ENCODE measurements around the gene SMG9.

SMG9 gene

GRCh38 chr19:43747557-43748204 is 7.1 kb downstream of the SMG9 start:
- POLR2A ChIA-PET, result no interaction called here
- CTCF ChIA-PET, result no interaction called here
- TF ChIP-seq ELF4 (IDR thresholded peaks at IDR 0.05) (no peak), NFRKB (IDR thresholded peaks at IDR 0.05) (no peak)
- no peak for DNase-seq (ENCODE audit: extremely low spot score)

- ChIA-PET POLR2A (no interaction called here), CTCF (interaction anchor here (0.6 kb wide), 1 partner anchor 210 kb away, joined by 4 read pairs; the partner anchor contains the start of gene ZNF575)
- no peak for DNase-seq (ENCODE audit: extremely low spot score)
- TF ChIP-seq FOXA1 (IDR thresholded peaks at IDR 0.05) (no peak), LEF1 (IDR thresholded peaks at IDR 0.05; ENCODE audit: borderline replicate concordance) (no peak), NFRKB (IDR thresholded peaks at IDR 0.05) (no peak), CTBP1 (IDR thresholded peaks at IDR 0.05; ENCODE audit: borderline replicate concordance) (no peak), TARDBP (IDR thresholded peaks at IDR 0.05) (no peak), SP1 (IDR thresholded peaks at IDR 0.05) (no peak), L3MBTL2 (conservative IDR thresholded peaks at IDR 0.05) (no peak), BHLHE40 (IDR thresholded peaks at IDR 0.05; ENCODE audit: borderline replicate concordance) (no peak), FOXM1 (IDR thresholded peaks at IDR 0.05; ENCODE audit: borderline replicate concordance) (no peak), ELF4 (IDR thresholded peaks at IDR 0.05) (no peak), SUZ12 (IDR thresholded peaks at IDR 0.05) (no peak), ZNF384 (IDR thresholded peaks at IDR 0.05) (no peak), HDGF (IDR thresholded peaks at IDR 0.05; ENCODE audit: borderline replicate concordance) (no peak), FOXK2 (IDR thresholded peaks at IDR 0.05) (no peak), PKNOX1 (IDR thresholded peaks at IDR 0.05) (no peak)
These were observed 11.7 kb downstream of the SMG9 start for GRCh38 chr19:43743059-43743458.

GRCh38 chr19:43741075-43741825 is 13.5 kb downstream of the SMG9 start:
- ChIA-PET POLR2A (no interaction called here), CTCF (no interaction called here)
- TF ChIP-seq CTBP1 (IDR thresholded peaks at IDR 0.05; ENCODE audit: borderline replicate concordance), result no peak
- TF ChIP-seq FOXM1 (IDR thresholded peaks at IDR 0.05; ENCODE audit: borderline replicate concordance), result no peak
- no peak for TF ChIP-seq SP1 (IDR thresholded peaks at IDR 0.05)
- no peak for TF ChIP-seq ZNF384 (IDR thresholded peaks at IDR 0.05)
- no peak for TF ChIP-seq FOXA1 (IDR thresholded peaks at IDR 0.05)
- no peak for TF ChIP-seq FOXK2 (IDR thresholded peaks at IDR 0.05)
- TF ChIP-seq PKNOX1 (IDR thresholded peaks at IDR 0.05), result no peak
- no peak for TF ChIP-seq ARNT (IDR thresholded peaks at IDR 0.05)
- TF ChIP-seq SUZ12 (IDR thresholded peaks at IDR 0.05), result no peak
- no peak for TF ChIP-seq ELF4 (IDR thresholded peaks at IDR 0.05)
- no peak for TF ChIP-seq TARDBP (IDR thresholded peaks at IDR 0.05)
- DNase-seq (ENCODE audit: extremely low spot score), result no peak

GRCh38 chr19:43739439-43740235 is 15.1 kb downstream of the SMG9 start:
- CTCF ChIA-PET, result no interaction called here
- POLR2A ChIA-PET, result no interaction called here
- no peak for TF ChIP-seq LEF1 (IDR thresholded peaks at IDR 0.05; ENCODE audit: borderline replicate concordance)
- no peak for TF ChIP-seq SP1 (IDR thresholded peaks at IDR 0.05)
- no peak for TF ChIP-seq PKNOX1 (IDR thresholded peaks at IDR 0.05)
- no peak for TF ChIP-seq TARDBP (IDR thresholded peaks at IDR 0.05)
- no peak for TF ChIP-seq ARNT (IDR thresholded peaks at IDR 0.05)
- no peak for TF ChIP-seq FOXA1 (IDR thresholded peaks at IDR 0.05)
- TF ChIP-seq FOXM1 (IDR thresholded peaks at IDR 0.05; ENCODE audit: borderline replicate concordance), result no peak
- TF ChIP-seq ZNF384 (IDR thresholded peaks at IDR 0.05), result no peak
- no peak for TF ChIP-seq FOXK2 (IDR thresholded peaks at IDR 0.05)
- TF ChIP-seq ELF4 (IDR thresholded peaks at IDR 0.05), result no peak
- TF ChIP-seq HDGF (IDR thresholded peaks at IDR 0.05; ENCODE audit: borderline replicate concordance), result no peak
- DNase-seq (ENCODE audit: extremely low spot score), result no peak

- no peak for DNase-seq (ENCODE audit: extremely low spot score)
These were observed 16.0 kb downstream of the SMG9 start for GRCh38 chr19:43738780-43739211.

More at GRCh38 chr19:43738780-43739211, 16.0 kb downstream of the SMG9 start:
- ChIA-PET CTCF (interaction anchor here (0.6 kb wide), 1 partner anchor 220 kb away, joined by 3 read pairs; no protein-coding TSS in a partner anchor), POLR2A (no interaction called here)
- TF ChIP-seq ZNF384 (IDR thresholded peaks at IDR 0.05) (no peak), LEF1 (IDR thresholded peaks at IDR 0.05; ENCODE audit: borderline replicate concordance) (no peak), SP1 (IDR thresholded peaks at IDR 0.05) (no peak), BHLHE40 (IDR thresholded peaks at IDR 0.05; ENCODE audit: borderline replicate concordance) (no peak), ELF4 (IDR thresholded peaks at IDR 0.05) (no peak), NFRKB (IDR thresholded peaks at IDR 0.05) (no peak), SUZ12 (IDR thresholded peaks at IDR 0.05) (no peak), FOXK2 (IDR thresholded peaks at IDR 0.05) (no peak), HDGF (IDR thresholded peaks at IDR 0.05; ENCODE audit: borderline replicate concordance) (no peak), FOXA1 (IDR thresholded peaks at IDR 0.05) (no peak), L3MBTL2 (conservative IDR thresholded peaks at IDR 0.05) (no peak), TARDBP (IDR thresholded peaks at IDR 0.05) (no peak), ARNT (IDR thresholded peaks at IDR 0.05) (no peak), CTBP1 (IDR thresholded peaks at IDR 0.05; ENCODE audit: borderline replicate concordance) (no peak), PKNOX1 (IDR thresholded peaks at IDR 0.05) (no peak), FOXM1 (IDR thresholded peaks at IDR 0.05; ENCODE audit: borderline replicate concordance) (no peak)

Data from HEK293T (cell line).